Glutamatergic neuron (in vitro differentiated cells): ENCODE data around the gene LRRC38. TPM values are rescaled to one million over a fixed set of nuclear protein-coding genes. Genes with fewer than 3 reads are reported as not detected.
A peak's percentile ranks its signal among the peaks of the same experiment; 100 is the strongest.

ENCODE experiments used
- DNase-seq: peaks from one replicate; pipeline ENCODE4 v3.0.0; 2022
- H3K27ac Mint-ChIP-seq: one replicate; pipeline ENCODE4 v1.8.0; 2020; ENCODE audit warnings: mild to moderate bottlenecking, mixed read lengths, inconsistent platforms; ENCODE audit not compliant: unreplicated experiment
- H3K27me3 Mint-ChIP-seq: one replicate; pipeline ENCODE4 v1.8.0; 2020; ENCODE audit warnings: mild to moderate bottlenecking, moderate library complexity, mixed read lengths, inconsistent platforms; ENCODE audit not compliant: unreplicated experiment
- H3K36me3 Mint-ChIP-seq: one replicate; pipeline ENCODE4 v1.8.0; 2020; ENCODE audit warnings: mild to moderate bottlenecking, mixed read lengths, inconsistent platforms; ENCODE audit not compliant: unreplicated experiment
- H3K4me1 Mint-ChIP-seq: one replicate; pipeline ENCODE4 v1.8.0; 2020; ENCODE audit warnings: mild to moderate bottlenecking, low read depth, mixed read lengths, inconsistent platforms; ENCODE audit not compliant: unreplicated experiment
- H3K4me3 Mint-ChIP-seq: one replicate; pipeline ENCODE4 v1.8.0; 2020; ENCODE audit warnings: mild to moderate bottlenecking, mixed read lengths, inconsistent platforms; ENCODE audit not compliant: unreplicated experiment
- H3K9me3 Mint-ChIP-seq: one replicate; pipeline ENCODE4 v1.8.0; 2020; ENCODE audit warnings: mild to moderate bottlenecking, moderate library complexity, mixed read lengths, inconsistent platforms; ENCODE audit not compliant: unreplicated experiment
- total RNA-seq: library from RNA; stranded (reverse); fragmentation: NEBNext Ultra II Directional; extraction: Animal tissue kit (Norgen Biotek cat#: 25700); gene quantifications from one replicate; pipeline ENCODE4 v1.2.1, GENCODE V29; 2021; ENCODE audit not compliant: unreplicated experiment
- TF ChIP-seq, protein P1 (sequence below): fragments of 200-600 bp; sonication (generic); IDR thresholded peaks from one replicate; pipeline ENCODE4 v1.5.0; 2021; ENCODE audit not compliant: partially characterized antibody, unreplicated experiment

The LRRC38 gene
- total RNA-seq, 1 donor from 2014 or later = not detected

DNA sequence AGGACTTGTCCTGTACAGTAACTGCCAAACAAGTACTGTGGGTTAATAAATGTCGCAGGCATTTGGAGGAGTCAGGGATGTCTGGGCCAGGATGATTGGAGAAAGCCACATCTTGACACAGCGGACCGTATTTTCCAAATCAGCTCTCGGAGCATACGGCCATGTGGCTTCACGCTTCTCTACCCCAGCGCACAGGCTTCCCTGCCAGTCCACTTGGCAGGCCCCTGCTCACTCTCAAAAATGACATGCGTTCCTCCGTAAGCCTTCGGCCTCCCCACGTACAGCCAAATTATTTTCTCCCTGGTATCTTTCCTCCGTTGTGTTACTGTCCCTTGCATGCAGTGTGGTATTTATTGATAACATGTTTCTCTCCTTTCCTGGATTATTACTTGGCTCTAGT lies 7.2 kb upstream of the LRRC38 start:
- peaks cover 8% of the 10 kb centered on the region for H3K27me3 Mint-ChIP-seq
- H3K36me3 Mint-ChIP-seq = peaks cover 6% of the 10 kb centered on the region
- no peak overlapping the region for H3K4me3 Mint-ChIP-seq
- no peaks in the 10 kb centered on the region for H3K4me1 Mint-ChIP-seq
- TF ChIP-seq, protein P1, sequence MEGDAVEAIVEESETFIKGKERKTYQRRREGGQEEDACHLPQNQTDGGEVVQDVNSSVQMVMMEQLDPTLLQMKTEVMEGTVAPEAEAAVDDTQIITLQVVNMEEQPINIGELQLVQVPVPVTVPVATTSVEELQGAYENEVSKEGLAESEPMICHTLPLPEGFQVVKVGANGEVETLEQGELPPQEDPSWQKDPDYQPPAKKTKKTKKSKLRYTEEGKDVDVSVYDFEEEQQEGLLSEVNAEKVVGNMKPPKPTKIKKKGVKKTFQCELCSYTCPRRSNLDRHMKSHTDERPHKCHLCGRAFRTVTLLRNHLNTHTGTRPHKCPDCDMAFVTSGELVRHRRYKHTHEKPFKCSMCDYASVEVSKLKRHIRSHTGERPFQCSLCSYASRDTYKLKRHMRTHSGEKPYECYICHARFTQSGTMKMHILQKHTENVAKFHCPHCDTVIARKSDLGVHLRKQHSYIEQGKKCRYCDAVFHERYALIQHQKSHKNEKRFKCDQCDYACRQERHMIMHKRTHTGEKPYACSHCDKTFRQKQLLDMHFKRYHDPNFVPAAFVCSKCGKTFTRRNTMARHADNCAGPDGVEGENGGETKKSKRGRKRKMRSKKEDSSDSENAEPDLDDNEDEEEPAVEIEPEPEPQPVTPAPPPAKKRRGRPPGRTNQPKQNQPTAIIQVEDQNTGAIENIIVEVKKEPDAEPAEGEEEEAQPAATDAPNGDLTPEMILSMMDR = no peak
- H3K27ac Mint-ChIP-seq = no peak overlapping the region
- no peak for DNase-seq
- H3K9me3 Mint-ChIP-seq = peaks cover 7% of the 10 kb centered on the region

DNA sequence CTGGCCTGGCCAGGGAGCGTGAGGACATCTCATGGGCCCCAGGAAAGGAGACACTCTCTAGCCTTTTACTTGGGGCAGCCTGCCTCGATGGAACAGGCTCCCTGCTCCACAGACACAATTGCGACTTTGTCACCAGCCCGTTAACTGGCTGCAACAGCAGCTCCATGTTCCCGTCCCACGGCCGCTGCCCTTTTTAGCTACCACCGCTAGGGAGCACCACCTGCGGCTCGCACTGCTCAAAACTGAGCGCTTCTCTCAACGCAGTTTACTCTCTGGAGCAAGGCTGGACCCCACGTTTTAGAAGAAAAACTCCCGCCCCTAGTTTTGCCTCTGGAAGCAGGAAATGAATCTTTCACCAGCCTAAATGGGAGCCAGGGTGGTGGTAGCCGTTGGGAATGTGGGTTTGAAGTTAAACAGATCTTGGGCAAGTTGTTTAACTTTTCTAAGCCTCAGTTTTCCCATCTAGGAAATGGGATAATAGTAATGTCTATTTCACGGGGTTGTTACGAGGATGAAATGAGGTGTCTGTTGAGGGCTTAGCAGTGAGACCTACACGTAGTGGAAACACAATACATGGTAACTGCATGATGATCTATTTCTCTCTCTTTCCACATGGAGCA lies 3.5 kb upstream of the LRRC38 start:
- Mint-ChIP-seq H3K4me1 (no peaks in the 10 kb centered on the region), H3K36me3 (peaks cover 6% of the 10 kb centered on the region), H3K4me3 (no peak overlapping the region), H3K9me3 (peaks cover 4% of the 10 kb centered on the region), H3K27me3 (peaks cover 20% of the 10 kb centered on the region), H3K27ac (no peak overlapping the region)
- peak; percentile 63 for DNase-seq
- TF ChIP-seq, protein P1 = peak; percentile 38

DNA sequence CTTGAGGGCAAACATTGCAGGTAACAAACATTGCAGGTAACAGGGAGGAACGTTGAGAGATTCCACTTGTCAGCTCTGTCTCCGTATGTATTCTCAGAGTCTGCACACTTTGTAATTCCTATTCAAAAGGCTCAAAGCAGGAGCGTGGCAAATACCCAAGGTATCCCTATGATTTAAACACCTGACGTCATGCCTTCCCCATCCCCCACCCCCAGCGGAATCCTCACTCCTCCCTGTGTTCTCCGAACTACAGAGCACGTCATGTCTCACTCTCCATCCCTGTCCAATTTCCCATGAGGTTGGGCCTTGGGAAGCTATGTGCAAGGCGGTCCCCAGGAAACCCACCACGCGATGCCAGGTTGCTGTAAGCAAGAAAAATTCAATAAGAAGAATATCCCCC lies 2.8 kb upstream of the LRRC38 start:
- H3K36me3 Mint-ChIP-seq = peaks cover 6% of the 10 kb centered on the region
- no peak for DNase-seq
- H3K4me3 Mint-ChIP-seq = no peak overlapping the region
- TF ChIP-seq, protein P1 = no peak
- H3K4me1 Mint-ChIP-seq = no peaks in the 10 kb centered on the region
- no peak overlapping the region for H3K27ac Mint-ChIP-seq
- H3K27me3 Mint-ChIP-seq = peaks cover 20% of the 10 kb centered on the region
- peaks cover 4% of the 10 kb centered on the region for H3K9me3 Mint-ChIP-seq

DNA sequence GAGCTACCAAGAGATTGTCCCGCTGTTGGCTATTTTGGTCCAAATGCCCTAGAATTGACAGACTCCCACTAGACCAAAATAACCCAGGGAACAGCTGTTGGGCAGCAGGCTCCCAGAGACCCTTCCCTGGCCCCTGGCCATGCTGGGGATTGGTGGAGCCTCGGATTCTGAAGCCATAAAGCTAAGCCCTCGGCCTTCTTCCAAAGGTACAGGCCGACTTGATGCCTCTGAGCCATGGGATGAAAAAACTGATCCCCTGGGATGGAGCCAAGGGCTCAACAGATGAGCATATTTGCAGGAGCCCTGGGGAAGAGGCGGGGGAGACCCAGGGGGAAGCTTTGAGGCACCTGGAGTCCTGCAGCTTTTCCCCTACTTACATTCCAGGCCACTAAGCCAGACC lies 1.0 kb upstream of the LRRC38 start:
- Mint-ChIP-seq H3K9me3 (peaks cover 4% of the 10 kb centered on the region), H3K36me3 (peaks cover 6% of the 10 kb centered on the region), H3K27ac (no peak overlapping the region), H3K4me3 (no peak overlapping the region), H3K27me3 (peaks cover 21% of the 10 kb centered on the region), H3K4me1 (no peaks in the 10 kb centered on the region)
- TF ChIP-seq, protein P1 = no peak
- no peak for DNase-seq

DNA sequence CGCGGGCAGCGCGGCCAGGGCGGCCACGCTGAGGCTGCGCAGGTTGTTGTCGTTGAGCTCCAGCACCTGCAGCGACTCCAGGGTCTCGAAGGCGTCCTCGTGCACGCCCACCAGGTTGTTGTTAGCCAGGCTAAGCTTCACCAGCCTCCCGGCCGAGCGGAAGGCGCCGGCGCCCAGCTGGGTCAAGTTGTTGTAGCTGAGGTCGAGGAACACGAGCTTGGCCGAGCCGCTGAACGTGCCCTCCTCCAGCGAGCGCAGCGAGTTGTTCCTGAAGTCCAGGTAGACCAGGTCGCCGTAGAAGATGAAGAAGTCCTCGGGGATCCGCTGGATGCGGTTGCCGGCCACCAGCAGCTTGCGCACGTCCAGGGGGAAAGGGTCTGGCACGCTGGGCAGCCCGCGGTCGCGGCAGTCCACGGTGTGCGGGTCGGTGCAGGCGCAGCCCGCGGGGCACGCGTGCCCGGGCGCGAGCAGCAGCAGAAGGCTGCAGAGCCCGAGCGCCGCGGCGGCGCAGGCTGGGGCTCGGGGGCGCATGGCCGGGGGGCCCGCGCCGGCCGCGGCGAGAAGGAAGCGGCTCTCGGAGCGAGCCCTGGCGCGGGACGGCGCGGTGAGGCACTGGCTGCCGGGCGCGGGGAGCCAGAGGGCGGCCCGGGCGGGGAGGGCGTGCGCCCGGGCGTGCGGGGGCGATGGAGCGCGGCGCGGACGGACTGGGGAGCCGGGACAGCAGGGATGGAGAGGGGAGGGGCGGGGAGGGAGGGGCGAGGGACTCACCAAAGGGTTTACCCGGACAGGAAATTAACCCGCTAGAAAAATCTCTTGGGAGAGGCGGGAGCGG lies 524 bp downstream of the LRRC38 start:
- Mint-ChIP-seq H3K27ac (no peak overlapping the region), H3K4me1 (no peaks in the 10 kb centered on the region), H3K36me3 (no peaks in the 10 kb centered on the region), H3K27me3 (peaks cover 21% of the 10 kb centered on the region), H3K4me3 (peak overlapping the region; percentile 57), H3K9me3 (peaks cover 3% of the 10 kb centered on the region)
- TF ChIP-seq, protein P1 = no peak
- no peak for DNase-seq
